ENCODE data around the gene DLG1. TPM values are rescaled to one million over a fixed set of nuclear protein-coding genes. Genes with fewer than 3 reads are reported as not detected.

Gene DLG1
- polyA plus RNA-seq, 1 donor from 2014 or later = 43.9 TPM

GRCh38 chr3:197219619-197220018 is 78.8 kb downstream of the DLG1 start:
- Histone ChIP-seq H3K4me2 (ENCODE audit: low read length) (no peak overlapping the region), H3F3A (ENCODE audit: insufficient read depth, low read length, poor library complexity, severe bottlenecking) (no peaks in the 10 kb centered on the region), H3K27me3 (ENCODE audit: insufficient read depth, low read depth, low read length) (no peaks in the 10 kb centered on the region), H3K9ac (ENCODE audit: low read length) (no peak overlapping the region), H3K9me2 (ENCODE audit: insufficient read depth, low read length) (no peaks in the 10 kb centered on the region), H3K27ac (ENCODE audit: low read length) (no peak overlapping the region), H2AFZ (ENCODE audit: low read depth, low read length) (no peak overlapping the region), H3K36me3 (ENCODE audit: insufficient read depth, low read length) (no peaks in the 10 kb centered on the region), H4K20me1 (ENCODE audit: insufficient read depth) (no peaks in the 10 kb centered on the region), H3K4me3 (ENCODE audit: low read length) (no peak overlapping the region), H3K9me3 (ENCODE audit: low read length) (no peaks in the 10 kb centered on the region), H3K79me2 (replicated peaks; ENCODE audit: insufficient read depth, low read length) (peaks cover 43% of the 10 kb centered on the region)
- TF ChIP-seq REST (IDR thresholded peaks at IDR 0.05; ENCODE audit: borderline replicate concordance) (no peak), POLR2AphosphoS5 (IDR thresholded peaks at IDR 0.05) (no peak), EZH2 (IDR thresholded peaks at IDR 0.05; ENCODE audit: borderline replicate concordance, insufficient read depth, low read length, poor library complexity, severe bottlenecking) (no peak), CTCF (IDR thresholded peaks at IDR 0.05; ENCODE audit: poor library complexity, severe bottlenecking) (no peak), EP300 (conservative IDR thresholded peaks at IDR 0.05; ENCODE audit: poor library complexity, severe bottlenecking) (no peak), RAD21 (conservative IDR thresholded peaks at IDR 0.05) (no peak)

GRCh38 chr3:197218210-197218609 is 80.2 kb downstream of the DLG1 start:
- Histone ChIP-seq H2AFZ (ENCODE audit: low read depth, low read length) (no peak overlapping the region), H3K4me2 (ENCODE audit: low read length) (no peak overlapping the region), H3K27ac (ENCODE audit: low read length) (no peak overlapping the region), H3K9me2 (ENCODE audit: insufficient read depth, low read length) (no peaks in the 10 kb centered on the region), H3K79me2 (replicated peaks; ENCODE audit: insufficient read depth, low read length) (peaks cover 39% of the 10 kb centered on the region), H3K9ac (ENCODE audit: low read length) (no peak overlapping the region), H3K36me3 (ENCODE audit: insufficient read depth, low read length) (no peaks in the 10 kb centered on the region), H3K4me3 (ENCODE audit: low read length) (no peak overlapping the region), H3K27me3 (ENCODE audit: insufficient read depth, low read depth, low read length) (no peaks in the 10 kb centered on the region), H3K9me3 (ENCODE audit: low read length) (no peaks in the 10 kb centered on the region), H4K20me1 (ENCODE audit: insufficient read depth) (no peaks in the 10 kb centered on the region), H3F3A (ENCODE audit: insufficient read depth, low read length, poor library complexity, severe bottlenecking) (no peaks in the 10 kb centered on the region)
- TF ChIP-seq CTCF (IDR thresholded peaks at IDR 0.05; ENCODE audit: poor library complexity, severe bottlenecking) (no peak), POLR2AphosphoS5 (IDR thresholded peaks at IDR 0.05) (no peak)

All from neural cell (in vitro differentiated cells).